Measurements from ENCODE around the gene HOXA9. TPM values are rescaled to one million over a fixed set of nuclear protein-coding genes. Genes with fewer than 3 reads are reported as not detected.

Gene HOXA9
- total and polyA plus RNA-seq, 5 donors from 2014 or later, result 0.20 to 1.1 TPM; not detected in 3

- H3K27me3 ChIP-seq (ENCODE audit: control insufficient read depth, insufficient read depth, low read length), result peaks cover 63% of the 10 kb centered on the region
- Mint-ChIP-seq H3K36me3 (no peaks in the 10 kb centered on the region), H3K4me3 (peak overlapping the region in 1 of 4 donors; percentile 82), H3K4me1 (peaks cover 10 to 67% (median 38%) of the 10 kb centered on the region in 4 donors), H3K27me3 (peaks cover 98% of the 10 kb centered on the region), H3K27ac (no peak overlapping the region), H3K9me3 (peaks cover 0 to 10% (median 0%) of the 10 kb centered on the region in 7 donors)
- no peaks in the 10 kb centered on the region for H3K36me3 ChIP-seq (ENCODE audit: control insufficient read depth, insufficient read depth, low read length)
- ATAC-seq (ENCODE audit: low read depth in 2 of 2) (no peak), DNase-seq (no peak)
- H3K27ac ChIP-seq (ENCODE audit: insufficient read depth, low read length, poor library complexity, severe bottlenecking), result no peak overlapping the region
- H3K9me3 ChIP-seq (ENCODE audit: control insufficient read depth in 2 of 2, low read length in 2 of 2), result no peaks in the 10 kb centered on the region
- H3K4me3 ChIP-seq (ENCODE audit: low read depth, low read length), result no peak overlapping the region
- peaks cover 52% of the 10 kb centered on the region for H3K4me1 ChIP-seq (ENCODE audit: control insufficient read depth, insufficient read depth, low read length, poor library complexity, severe bottlenecking)
Observed at GRCh38 chr7:27153526-27153925, 11.8 kb downstream of the HOXA9 start.

- Histone ChIP-seq H3K36me3 (ENCODE audit: control insufficient read depth, insufficient read depth, low read length) (no peaks in the 10 kb centered on the region), H3K4me1 (ENCODE audit: control insufficient read depth, insufficient read depth, low read length, poor library complexity, severe bottlenecking) (peaks cover 54% of the 10 kb centered on the region), H3K4me3 (ENCODE audit: low read depth, low read length) (no peak overlapping the region), H3K9me3 (ENCODE audit: control insufficient read depth in 2 of 2, low read length in 2 of 2) (no peaks in the 10 kb centered on the region), H3K27me3 (ENCODE audit: control insufficient read depth, insufficient read depth, low read length) (peaks cover 63% of the 10 kb centered on the region), H3K27ac (ENCODE audit: insufficient read depth, low read length, poor library complexity, severe bottlenecking) (no peak overlapping the region)
- H3K36me3 Mint-ChIP-seq, result no peaks in the 10 kb centered on the region
- peaks cover 98% of the 10 kb centered on the region for H3K27me3 Mint-ChIP-seq
- peaks cover 10 to 68% (median 35%) of the 10 kb centered on the region in 4 donors for H3K4me1 Mint-ChIP-seq
- DNase-seq (no peak), ATAC-seq (ENCODE audit: low read depth in 2 of 2) (no peak)
- H3K9me3 Mint-ChIP-seq, result peaks cover 0 to 10% (median 0%) of the 10 kb centered on the region in 7 donors
- H3K27ac Mint-ChIP-seq, result no peak overlapping the region
- H3K4me3 Mint-ChIP-seq, result peak overlapping the region in 1 of 4 donors; percentile 82
Observed at GRCh38 chr7:27152816-27153442, 12.4 kb downstream of the HOXA9 start.

GRCh38 chr7:27151931-27152815, 13.2 kb downstream of the HOXA9 start, which contains the start of gene HOXA3:
TSS of gene HOXA3 (minus strand) at chr7:27152583. CDS start at chr7:27110640, 41,943 bp downstream.
- Histone ChIP-seq H3K4me1 (ENCODE audit: control insufficient read depth, insufficient read depth, low read length, poor library complexity, severe bottlenecking) (peaks cover 55% of the 10 kb centered on the region), H3K9me3 (ENCODE audit: control insufficient read depth in 2 of 2, low read length in 2 of 2) (no peaks in the 10 kb centered on the region), H3K4me3 (ENCODE audit: low read depth, low read length) (peak within 1 kb of the TSS; percentile 13), H3K27me3 (ENCODE audit: control insufficient read depth, insufficient read depth, low read length) (peaks cover 59% of the 10 kb centered on the region), H3K27ac (ENCODE audit: insufficient read depth, low read length, poor library complexity, severe bottlenecking) (no peak within 1 kb of the TSS), H3K36me3 (ENCODE audit: control insufficient read depth, insufficient read depth, low read length) (no peaks in the 10 kb centered on the region)
- Mint-ChIP-seq H3K4me3 (peak within 1 kb of the TSS; percentile 81 to 96 (median 84)), H3K27me3 (peaks cover 98% of the 10 kb centered on the region), H3K27ac (peak within 1 kb of the TSS in 1 of 3 donors; percentile 40), H3K36me3 (no peaks in the 10 kb centered on the region), H3K4me1 (peaks cover 10 to 65% (median 29%) of the 10 kb centered on the region in 4 donors), H3K9me3 (peaks cover 0 to 10% (median 0%) of the 10 kb centered on the region in 7 donors)
- no peak for DNase-seq
- ATAC-seq (ENCODE audit: low read depth in 2 of 2), result no peak

GRCh38 chr7:27151341-27151930, 13.9 kb downstream of the HOXA9 start:
- Mint-ChIP-seq H3K36me3 (no peaks in the 10 kb centered on the region), H3K4me3 (peak overlapping the region; percentile 46 to 96 (median 83)), H3K27me3 (peaks cover 96% of the 10 kb centered on the region), H3K9me3 (peaks cover 0 to 10% (median 0%) of the 10 kb centered on the region in 7 donors), H3K27ac (peak overlapping the region in 1 of 3 donors; percentile 40), H3K4me1 (peaks cover 10 to 63% (median 29%) of the 10 kb centered on the region in 4 donors)
- peaks cover 52% of the 10 kb centered on the region for H3K4me1 ChIP-seq (ENCODE audit: control insufficient read depth, insufficient read depth, low read length, poor library complexity, severe bottlenecking)
- ATAC-seq (ENCODE audit: low read depth in 2 of 2), result no peak
- peaks cover 61% of the 10 kb centered on the region for H3K27me3 ChIP-seq (ENCODE audit: control insufficient read depth, insufficient read depth, low read length)
- DNase-seq, result peak in 1 of 3 donors; percentile 6
- no peaks in the 10 kb centered on the region for H3K9me3 ChIP-seq (ENCODE audit: control insufficient read depth in 2 of 2, low read length in 2 of 2)
- no peak overlapping the region for H3K27ac ChIP-seq (ENCODE audit: insufficient read depth, low read length, poor library complexity, severe bottlenecking)
- peak overlapping the region; percentile 13 for H3K4me3 ChIP-seq (ENCODE audit: low read depth, low read length)
- no peaks in the 10 kb centered on the region for H3K36me3 ChIP-seq (ENCODE audit: control insufficient read depth, insufficient read depth, low read length)

- Mint-ChIP-seq H3K9me3 (peaks cover 0 to 10% (median 0%) of the 10 kb centered on the region in 7 donors), H3K4me1 (peaks cover 10 to 58% (median 29%) of the 10 kb centered on the region in 4 donors), H3K27me3 (peaks cover 95% of the 10 kb centered on the region), H3K36me3 (no peaks in the 10 kb centered on the region), H3K4me3 (peak overlapping the region; percentile 46 to 96 (median 83)), H3K27ac (peak overlapping the region in 1 of 3 donors; percentile 38)
- Histone ChIP-seq H3K4me3 (ENCODE audit: low read depth, low read length) (peak overlapping the region; percentile 64), H3K9me3 (ENCODE audit: control insufficient read depth in 2 of 2, low read length in 2 of 2) (no peaks in the 10 kb centered on the region), H3K4me1 (ENCODE audit: control insufficient read depth, insufficient read depth, low read length, poor library complexity, severe bottlenecking) (peaks cover 45% of the 10 kb centered on the region), H3K27ac (ENCODE audit: insufficient read depth, low read length, poor library complexity, severe bottlenecking) (no peak overlapping the region), H3K36me3 (ENCODE audit: control insufficient read depth, insufficient read depth, low read length) (no peaks in the 10 kb centered on the region), H3K27me3 (ENCODE audit: control insufficient read depth, insufficient read depth, low read length) (peaks cover 61% of the 10 kb centered on the region)
- DNase-seq (peak; percentile 45 to 75 (median 67)), ATAC-seq (ENCODE audit: low read depth in 2 of 2) (peak; percentile 80 to 84)
Observed at GRCh38 chr7:27150568-27151340, 14.6 kb downstream of the HOXA9 start.

- no peaks in the 10 kb centered on the region for H3K36me3 ChIP-seq (ENCODE audit: control insufficient read depth, insufficient read depth, low read length)
- no peaks in the 10 kb centered on the region for H3K36me3 Mint-ChIP-seq
- peaks cover 56% of the 10 kb centered on the region for H3K27me3 ChIP-seq (ENCODE audit: control insufficient read depth, insufficient read depth, low read length)
- H3K4me3 Mint-ChIP-seq, result peak overlapping the region in 3 of 4 donors; percentile 47 to 81 (median 50)
- H3K9me3 ChIP-seq (ENCODE audit: control insufficient read depth in 2 of 2, low read length in 2 of 2), result no peaks in the 10 kb centered on the region
- peaks cover 0 to 7% (median 0%) of the 10 kb centered on the region in 7 donors for H3K9me3 Mint-ChIP-seq
- DNase-seq (no peak), ATAC-seq (ENCODE audit: low read depth in 2 of 2) (no peak)
- peaks cover 37% of the 10 kb centered on the region for H3K4me1 ChIP-seq (ENCODE audit: control insufficient read depth, insufficient read depth, low read length, poor library complexity, severe bottlenecking)
- H3K27ac ChIP-seq (ENCODE audit: insufficient read depth, low read length, poor library complexity, severe bottlenecking), result no peak overlapping the region
- H3K4me1 Mint-ChIP-seq, result peaks cover 10 to 50% (median 23%) of the 10 kb centered on the region in 4 donors
- peaks cover 88% of the 10 kb centered on the region for H3K27me3 Mint-ChIP-seq
- H3K4me3 ChIP-seq (ENCODE audit: low read depth, low read length), result no peak overlapping the region
- no peak overlapping the region for H3K27ac Mint-ChIP-seq
Observed at GRCh38 chr7:27149842-27150567, 15.3 kb downstream of the HOXA9 start.

Data from CD4-positive, CD25-positive, alpha-beta regulatory T cell (primary cell).